Natural killer cell (primary cell): Measurements from ENCODE around the gene DIP2C. TPM values are rescaled to one million over a fixed set of nuclear protein-coding genes. Genes with fewer than 3 reads are reported as not detected.

ENCODE experiments used
- ATAC-seq, 3 donors: fragments of 150-1000 bp in 2 of 3; fragments of 200-7000 bp in 1 of 3; cut with Tn5 transposase; 1 replicate in 1 of 3; 2 replicates in 2 of 3; pipeline ENCODE4 v1.10.0; 2021; ENCODE audit warnings: mild to moderate bottlenecking in 2 of 3, moderate library complexity in 2 of 3
- DNase-seq, 2 donors: peaks; one replicate each; pipeline versions ENCODE4 v3.0.0 to v3.0.0-alpha.2; 2013 to 2021; ENCODE audit warnings: mixed read lengths in 1 of 2
- H3K27ac ChIP-seq: one replicate; pipeline ENCODE4 v1.5.1; 2013; ENCODE audit warnings: mild to moderate bottlenecking, low read length
- H3K27me3 ChIP-seq: one replicate; pipeline ENCODE4 v1.6.1; 2013; ENCODE audit warnings: low read length; ENCODE audit not compliant: control insufficient read depth, insufficient read depth
- H3K36me3 ChIP-seq: one replicate; pipeline ENCODE4 v1.6.1; 2013; ENCODE audit warnings: low read length; ENCODE audit not compliant: control insufficient read depth, insufficient read depth
- H3K4me1 ChIP-seq: one replicate; pipeline ENCODE4 v1.6.1; 2013; ENCODE audit warnings: low read length; ENCODE audit not compliant: control insufficient read depth, insufficient read depth
- H3K4me3 ChIP-seq: one replicate; pipeline ENCODE4 v1.5.1; 2013; ENCODE audit warnings: low read length
- H3K9me3 ChIP-seq: one replicate; pipeline ENCODE4 v1.6.1; 2013; ENCODE audit warnings: low read length; ENCODE audit not compliant: control insufficient read depth, insufficient read depth
- H3K27ac Mint-ChIP-seq, 2 donors: one replicate each; pipeline ENCODE4 v1.8.0; 2022; ENCODE audit warnings: mild to moderate bottlenecking in 2 of 2, mixed read lengths in 2 of 2, moderate library complexity in 1 of 2
- H3K27me3 Mint-ChIP-seq, 2 donors: one replicate each; pipeline ENCODE4 v1.8.0; 2022; ENCODE audit warnings: low read depth in 2 of 2, mixed read lengths in 2 of 2
- H3K36me3 Mint-ChIP-seq: one replicate; pipeline ENCODE4 v1.8.0; 2022; ENCODE audit warnings: mixed read lengths
- H3K4me1 Mint-ChIP-seq, 2 donors: one replicate each; pipeline ENCODE4 v1.8.0; 2022; ENCODE audit warnings: mixed read lengths in 2 of 2
- H3K4me3 Mint-ChIP-seq: one replicate; pipeline ENCODE4 v1.8.0; 2022; ENCODE audit warnings: mild to moderate bottlenecking, moderate library complexity, mixed read lengths
- H3K9me3 Mint-ChIP-seq, 2 donors: one replicate each; pipeline ENCODE4 v1.8.0; 2022; ENCODE audit warnings: mixed read lengths in 2 of 2
- CTCF ChIP-seq: fragments of 200-600 bp; IDR thresholded peaks from one replicate; pipeline ENCODE4 v1.8.0; 2022; ENCODE audit warnings: antibody characterized with exemption
- WGBS: methylation state at CpG from one replicate; pipeline ENCODE4 v1.1.7; 2013; ENCODE audit warnings: missing lambda C conversion rate; ENCODE audit not compliant: insufficient coverage; 5-methylcytosine and 5-hydroxymethylcytosine counted together
- intact Hi-C: fragments of 100-400 bp; cut with micrococcal nuclease; formaldehyde crosslinking; loops from one replicate; pipeline ENCODE4 v1.14.2; 2022
- total RNA-seq, 4 donors: library from RNA; stranded (reverse); fragments of 120-200 nt in 1 of 4; gene quantifications; one replicate each; pipeline versions ENCODE4 v1.2.3 to v1.2.4, GENCODE V29; 2013 to 2022

Gene DIP2C
- total RNA-seq, 3 donors from 2014 or later (not counting 1 experiment from before 2014, with no cell fraction given): 1.5 to 5.8 (median 3.8) TPM

GRCh38 chr10:484925-485661 lies 204.4 kb downstream of the DIP2C start:
- Mint-ChIP-seq H3K27me3 (peaks cover 0 to 2% of the 10 kb centered on the region in 2 donors), H3K9me3 (no peaks in the 10 kb centered on the region), H3K27ac (peak overlapping the region; percentile 87 to 92), H3K4me1 (peaks cover 13 to 19% of the 10 kb centered on the region in 2 donors), H3K36me3 (no peaks in the 10 kb centered on the region), H3K4me3 (peak overlapping the region; percentile 92)
- Histone ChIP-seq H3K9me3 (no peaks in the 10 kb centered on the region), H3K4me3 (peak overlapping the region; percentile 43), H3K4me1 (peaks cover 17% of the 10 kb centered on the region), H3K27me3 (no peaks in the 10 kb centered on the region), H3K36me3 (no peaks in the 10 kb centered on the region), H3K27ac (peak overlapping the region; percentile 73)
- no peak for TF ChIP-seq CTCF
- peak in 1 of 2 donors; percentile 66 for DNase-seq
- peak; percentile 58 to 79 (median 79) for ATAC-seq
- intact Hi-C loops: no loop called here
- WGBS: 76% methylated on average over 31 of the region's 31 CpGs

DNA sequence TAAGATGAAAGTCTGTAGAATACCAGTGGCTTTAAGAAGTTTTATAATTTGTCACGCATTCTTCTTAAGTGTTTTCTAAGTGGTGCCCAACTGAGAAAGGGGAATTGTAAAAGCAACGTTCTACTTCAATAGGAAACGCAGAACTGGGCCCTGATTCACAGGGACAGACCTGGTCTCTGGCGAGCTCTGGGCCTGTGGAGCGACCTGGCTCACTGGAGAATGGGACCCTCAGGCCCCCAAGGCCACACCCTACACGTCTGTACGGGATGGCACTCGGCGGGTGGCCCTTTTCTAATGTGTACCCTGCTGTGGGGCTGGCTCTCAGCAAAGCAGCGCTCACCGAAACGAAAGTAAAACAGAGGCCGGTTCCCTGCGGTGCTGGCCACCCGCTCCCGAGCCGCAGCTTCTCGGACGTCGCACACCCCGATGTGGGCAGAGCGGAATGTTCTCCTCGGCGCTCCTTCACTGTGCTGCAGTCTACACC lies 205.0 kb downstream of the DIP2C start:
- Histone ChIP-seq H3K27me3 (no peaks in the 10 kb centered on the region), H3K9me3 (no peaks in the 10 kb centered on the region), H3K27ac (peak overlapping the region; percentile 73), H3K36me3 (no peaks in the 10 kb centered on the region), H3K4me1 (peaks cover 17% of the 10 kb centered on the region), H3K4me3 (peak overlapping the region; percentile 43)
- ATAC-seq (peak; percentile 49 to 89 (median 84)), DNase-seq (peak; percentile 26 to 62)
- Mint-ChIP-seq H3K27ac (peak overlapping the region; percentile 87 to 92), H3K9me3 (no peaks in the 10 kb centered on the region), H3K4me1 (peaks cover 13 to 19% of the 10 kb centered on the region in 2 donors), H3K27me3 (no peaks in the 10 kb centered on the region), H3K36me3 (no peaks in the 10 kb centered on the region), H3K4me3 (peak overlapping the region; percentile 92)
- WGBS: 61% methylated on average over 24 of the region's 24 CpGs
- no peak for TF ChIP-seq CTCF
- intact Hi-C loops: no loop called here

GRCh38 chr10:483261-483660 lies 206.2 kb downstream of the DIP2C start:
- intact Hi-C loops: no loop called here
- H3K27me3 Mint-ChIP-seq: no peaks in the 10 kb centered on the region
- DNase-seq: no peak
- peaks cover 17 to 19% of the 10 kb centered on the region in 2 donors for H3K4me1 Mint-ChIP-seq
- Histone ChIP-seq H3K27me3 (no peaks in the 10 kb centered on the region), H3K4me1 (peaks cover 17% of the 10 kb centered on the region), H3K4me3 (no peak overlapping the region), H3K27ac (no peak overlapping the region), H3K9me3 (no peaks in the 10 kb centered on the region), H3K36me3 (no peaks in the 10 kb centered on the region)
- H3K27ac Mint-ChIP-seq: no peak overlapping the region
- no peaks in the 10 kb centered on the region for H3K36me3 Mint-ChIP-seq
- no peak overlapping the region for H3K4me3 Mint-ChIP-seq
- 89% methylated on average over 19 of the region's 19 CpGs for WGBS
- TF ChIP-seq CTCF: no peak
- peaks cover 0 to 5% of the 10 kb centered on the region in 2 donors for H3K9me3 Mint-ChIP-seq
- ATAC-seq: no peak
